Measurements from ENCODE around the gene MUC22.

- TF ChIP-seq CTCF (conservative IDR thresholded peaks at IDR 0.05; ENCODE audit: low read length) (no peak), EZH2phosphoT487 (IDR thresholded peaks at IDR 0.05; ENCODE audit: borderline replicate concordance) (no peak)
Measured at GRCh38 chr6:30983439-30983838, 26.8 kb upstream of the MUC22 start, which contains the start of gene MUC21.
